ENCODE data around the gene ZNF598.

DNA sequence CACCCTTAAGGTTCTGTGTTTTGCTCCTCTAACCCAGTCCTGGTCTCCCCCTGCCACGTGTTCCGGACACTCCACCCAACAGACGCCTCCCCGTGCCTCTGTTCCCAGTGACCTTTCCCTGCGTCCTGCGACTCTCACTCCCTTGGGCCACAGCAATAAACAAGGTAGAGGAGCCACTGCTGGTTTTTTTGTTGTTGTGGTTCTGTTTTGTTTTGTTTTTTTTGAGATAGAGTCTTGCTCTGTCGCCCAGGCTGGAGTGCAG is 6.3 kb upstream of the ZNF598 start:
- TF ChIP-seq EZH2 (IDR thresholded peaks at IDR 0.05) (no peak), POLR2AphosphoS5 (IDR thresholded peaks at IDR 0.05; ENCODE audit: borderline replicate concordance, low read depth, low read length) (no peak)

Measured in SK-N-MC (cell line).